Body of pancreas (tissue), 4 donors: ENCODE measurements around the gene COG3.

ENCODE experiments used
- POLR2A ChIP-seq, 3 donors: fragments of 450-650 bp; IDR thresholded peaks; one replicate each; pipeline ENCODE4 v1.6.1; 2016; ENCODE audit warnings: antibody characterized with exemption in 3 of 3, mild to moderate bottlenecking in 2 of 3
- TF ChIP-seq, protein P1 (sequence below), 7 experiments: fragments of 450-650 bp in 4 of 7; fragments of 200-600 bp in 3 of 7; sonication (generic) in 3 of 7; IDR thresholded peaks; one replicate each; pipeline ENCODE4 v1.5.1; 2016 to 2019; ENCODE audit warnings: antibody characterized with exemption in 7 of 7

DNA sequence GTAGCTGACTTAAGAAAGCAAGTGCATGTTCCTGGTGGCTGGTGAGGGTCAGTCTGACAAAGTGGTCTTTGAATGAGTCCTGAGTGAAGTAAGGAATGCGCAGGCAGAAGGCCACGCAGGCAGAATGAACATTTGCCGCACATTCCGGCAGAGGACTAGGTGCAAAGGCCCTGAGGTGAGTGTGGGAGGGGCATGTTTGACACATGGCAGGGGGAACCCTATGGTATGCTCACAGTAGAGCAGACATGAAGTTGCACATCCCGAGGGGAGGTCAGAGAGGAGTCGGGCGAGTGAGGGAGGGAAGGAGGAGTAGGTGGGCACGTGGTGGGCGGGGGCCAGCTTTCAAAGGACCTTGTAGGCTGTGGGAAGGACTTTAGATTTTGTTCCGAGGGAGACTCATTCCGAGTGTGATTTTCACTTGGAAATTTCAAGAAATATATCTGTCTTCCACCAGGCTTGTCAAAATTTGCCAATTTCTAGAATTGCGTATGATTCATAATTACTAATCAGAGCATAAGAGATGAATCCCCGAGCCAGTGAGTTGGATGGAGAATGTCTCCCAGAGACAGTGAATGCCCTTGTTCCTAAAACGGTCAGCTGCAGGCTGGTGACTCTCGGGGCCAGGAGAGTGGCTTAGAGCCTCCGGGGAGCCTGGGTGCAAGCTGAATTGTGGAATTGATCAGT is 110.5 kb downstream of the COG3 start:
- TF ChIP-seq, protein P1, sequence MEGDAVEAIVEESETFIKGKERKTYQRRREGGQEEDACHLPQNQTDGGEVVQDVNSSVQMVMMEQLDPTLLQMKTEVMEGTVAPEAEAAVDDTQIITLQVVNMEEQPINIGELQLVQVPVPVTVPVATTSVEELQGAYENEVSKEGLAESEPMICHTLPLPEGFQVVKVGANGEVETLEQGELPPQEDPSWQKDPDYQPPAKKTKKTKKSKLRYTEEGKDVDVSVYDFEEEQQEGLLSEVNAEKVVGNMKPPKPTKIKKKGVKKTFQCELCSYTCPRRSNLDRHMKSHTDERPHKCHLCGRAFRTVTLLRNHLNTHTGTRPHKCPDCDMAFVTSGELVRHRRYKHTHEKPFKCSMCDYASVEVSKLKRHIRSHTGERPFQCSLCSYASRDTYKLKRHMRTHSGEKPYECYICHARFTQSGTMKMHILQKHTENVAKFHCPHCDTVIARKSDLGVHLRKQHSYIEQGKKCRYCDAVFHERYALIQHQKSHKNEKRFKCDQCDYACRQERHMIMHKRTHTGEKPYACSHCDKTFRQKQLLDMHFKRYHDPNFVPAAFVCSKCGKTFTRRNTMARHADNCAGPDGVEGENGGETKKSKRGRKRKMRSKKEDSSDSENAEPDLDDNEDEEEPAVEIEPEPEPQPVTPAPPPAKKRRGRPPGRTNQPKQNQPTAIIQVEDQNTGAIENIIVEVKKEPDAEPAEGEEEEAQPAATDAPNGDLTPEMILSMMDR (IDR thresholded peaks at IDR 0.05): no peak
- no peak for TF ChIP-seq POLR2A (IDR thresholded peaks at IDR 0.05)
